PFSK-1 (cell line): Measurements from ENCODE around the gene MTTP.

ENCODE experiments used
- FOXP2 ChIP-seq: optimal IDR thresholded peaks from 2 replicates; pipeline ENCODE3; 2011; ENCODE audit warnings: borderline replicate concordance, control low read depth, inconsistent platforms; ENCODE audit not compliant: insufficient read depth; ENCODE audit errors: extremely low read length, extremely low read depth
- POLR2AphosphoS5 ChIP-seq: IDR thresholded peaks from 2 replicates; pipeline ENCODE4 v1.6.1; 2012; ENCODE audit warnings: low read depth, mild to moderate bottlenecking, control low read depth, low read length, moderate library complexity
- SIN3A ChIP-seq: IDR thresholded peaks from 2 replicates; pipeline ENCODE4 v1.6.1; 2012; ENCODE audit warnings: mild to moderate bottlenecking, low read length, moderate library complexity, borderline replicate concordance; ENCODE audit not compliant: insufficient read depth
- TAF1 ChIP-seq: IDR thresholded peaks from 2 replicates; pipeline ENCODE4 v1.6.1; 2012; ENCODE audit warnings: low read length, control low read depth, borderline replicate concordance; ENCODE audit not compliant: insufficient read depth
- TF ChIP-seq, protein P1 (sequence below), 2 experiments: IDR thresholded peaks; 2 replicates each; pipeline versions ENCODE4 v1.6.1 to v1.8.0; 2011 to 2012; ENCODE audit warnings: low read depth in 2 of 2, low read length in 2 of 2, control low read depth in 1 of 2, inconsistent platforms in 1 of 2, mild to moderate bottlenecking in 1 of 2, moderate library complexity in 1 of 2; ENCODE audit not compliant: insufficient read depth in 1 of 2

DNA sequence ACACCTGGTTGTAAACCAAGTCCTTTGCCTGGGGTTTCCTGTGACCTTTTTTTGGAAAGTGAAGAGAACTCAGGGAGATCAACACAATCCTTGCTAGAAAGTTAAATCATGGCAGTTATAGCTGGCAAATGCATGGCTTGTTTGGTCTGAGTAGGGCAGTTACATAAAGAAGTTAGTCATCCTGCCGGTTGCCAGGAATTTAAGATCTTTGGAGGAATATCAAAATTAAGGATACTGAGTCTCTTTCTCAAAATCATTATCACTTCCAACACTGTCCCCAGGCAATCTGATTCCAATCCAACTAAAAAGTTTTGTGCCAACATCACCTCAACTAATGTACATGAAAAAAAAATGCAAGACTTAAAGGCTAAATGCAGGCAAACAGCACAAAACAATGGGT, 42.8 kb downstream of the MTTP start:
- no peak for TF ChIP-seq SIN3A
- TF ChIP-seq POLR2AphosphoS5: no peak
- no peak for TF ChIP-seq TAF1
- TF ChIP-seq, protein P1, sequence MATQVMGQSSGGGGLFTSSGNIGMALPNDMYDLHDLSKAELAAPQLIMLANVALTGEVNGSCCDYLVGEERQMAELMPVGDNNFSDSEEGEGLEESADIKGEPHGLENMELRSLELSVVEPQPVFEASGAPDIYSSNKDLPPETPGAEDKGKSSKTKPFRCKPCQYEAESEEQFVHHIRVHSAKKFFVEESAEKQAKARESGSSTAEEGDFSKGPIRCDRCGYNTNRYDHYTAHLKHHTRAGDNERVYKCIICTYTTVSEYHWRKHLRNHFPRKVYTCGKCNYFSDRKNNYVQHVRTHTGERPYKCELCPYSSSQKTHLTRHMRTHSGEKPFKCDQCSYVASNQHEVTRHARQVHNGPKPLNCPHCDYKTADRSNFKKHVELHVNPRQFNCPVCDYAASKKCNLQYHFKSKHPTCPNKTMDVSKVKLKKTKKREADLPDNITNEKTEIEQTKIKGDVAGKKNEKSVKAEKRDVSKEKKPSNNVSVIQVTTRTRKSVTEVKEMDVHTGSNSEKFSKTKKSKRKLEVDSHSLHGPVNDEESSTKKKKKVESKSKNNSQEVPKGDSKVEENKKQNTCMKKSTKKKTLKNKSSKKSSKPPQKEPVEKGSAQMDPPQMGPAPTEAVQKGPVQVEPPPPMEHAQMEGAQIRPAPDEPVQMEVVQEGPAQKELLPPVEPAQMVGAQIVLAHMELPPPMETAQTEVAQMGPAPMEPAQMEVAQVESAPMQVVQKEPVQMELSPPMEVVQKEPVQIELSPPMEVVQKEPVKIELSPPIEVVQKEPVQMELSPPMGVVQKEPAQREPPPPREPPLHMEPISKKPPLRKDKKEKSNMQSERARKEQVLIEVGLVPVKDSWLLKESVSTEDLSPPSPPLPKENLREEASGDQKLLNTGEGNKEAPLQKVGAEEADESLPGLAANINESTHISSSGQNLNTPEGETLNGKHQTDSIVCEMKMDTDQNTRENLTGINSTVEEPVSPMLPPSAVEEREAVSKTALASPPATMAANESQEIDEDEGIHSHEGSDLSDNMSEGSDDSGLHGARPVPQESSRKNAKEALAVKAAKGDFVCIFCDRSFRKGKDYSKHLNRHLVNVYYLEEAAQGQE (IDR thresholded peaks at IDR 0.05; ENCODE audit: insufficient read depth in 1 of 2, low read depth in 2 of 2, low read length in 2 of 2): no peak
- no peak for TF ChIP-seq FOXP2
